Chondrocyte (in vitro differentiated cells): ENCODE data around the gene DTL. TPM values are rescaled to one million over a fixed set of nuclear protein-coding genes. Genes with fewer than 3 reads are reported as not detected.

Experiments
- DNase-seq: peaks from one replicate; pipeline ENCODE4 v3.0.0; 2021; ENCODE audit warnings: mixed read lengths, low spot score
- H3K27ac Mint-ChIP-seq: one replicate; pipeline ENCODE4 v1.8.0; 2021; ENCODE audit warnings: mild to moderate bottlenecking, moderate library complexity, mixed read lengths; ENCODE audit not compliant: unreplicated experiment
- H3K27me3 Mint-ChIP-seq: 2 replicates; pipeline ENCODE4 v1.8.0; 2021; ENCODE audit warnings: low read depth, mixed read lengths
- H3K36me3 Mint-ChIP-seq: 2 replicates; pipeline ENCODE4 v1.8.0; 2021; ENCODE audit warnings: low read depth, mixed read lengths
- H3K4me1 Mint-ChIP-seq: 2 replicates; pipeline ENCODE4 v1.8.0; 2021; ENCODE audit warnings: low read depth, mild to moderate bottlenecking, mixed read lengths
- H3K4me3 Mint-ChIP-seq: one replicate; pipeline ENCODE4 v1.8.0; 2021; ENCODE audit warnings: mild to moderate bottlenecking, moderate library complexity, mixed read lengths; ENCODE audit not compliant: unreplicated experiment
- H3K9me3 Mint-ChIP-seq: 2 replicates; pipeline ENCODE4 v1.8.0; 2021; ENCODE audit warnings: low read depth, mixed read lengths
- CTCF ChIP-seq: fragments of 200-600 bp; sonication (generic); IDR thresholded peaks from 2 replicates; pipeline ENCODE4 v1.5.0; 2021; ENCODE audit warnings: antibody characterized with exemption, mild to moderate bottlenecking, moderate library complexity
- total RNA-seq: library from RNA; stranded (reverse); gene quantifications from 3 replicates; pipeline ENCODE4 v1.2.1, GENCODE V29; 2021

The DTL gene
- total RNA-seq, 1 donor from 2014 or later, result 3.6 TPM

GRCh38 chr1:212004895-212005608 lies 30.5 kb upstream of the DTL start:
- peak overlapping the region; percentile 83 for H3K27ac Mint-ChIP-seq
- no peak for DNase-seq
- H3K4me3 Mint-ChIP-seq, result no peak overlapping the region

GRCh38 chr1:212007178-212007577 lies 28.4 kb upstream of the DTL start:
- Mint-ChIP-seq H3K27me3 (no peaks in the 10 kb centered on the region), H3K36me3 (peaks cover 4% of the 10 kb centered on the region), H3K9me3 (no peaks in the 10 kb centered on the region), H3K4me1 (peaks cover 38% of the 10 kb centered on the region), H3K4me3 (no peak overlapping the region), H3K27ac (no peak overlapping the region)
- DNase-seq, result no peak
- TF ChIP-seq CTCF, result no peak

More at GRCh38 chr1:212004895-212005608, 30.5 kb upstream of the DTL start:
- Mint-ChIP-seq H3K27me3 (no peaks in the 10 kb centered on the region), H3K9me3 (no peaks in the 10 kb centered on the region), H3K4me1 (peaks cover 41% of the 10 kb centered on the region), H3K36me3 (peaks cover 4% of the 10 kb centered on the region)
- TF ChIP-seq CTCF, result no peak

- Mint-ChIP-seq H3K27ac (no peak overlapping the region), H3K36me3 (peaks cover 4% of the 10 kb centered on the region), H3K27me3 (no peaks in the 10 kb centered on the region), H3K4me3 (no peak overlapping the region), H3K4me1 (peaks cover 32% of the 10 kb centered on the region), H3K9me3 (no peaks in the 10 kb centered on the region)
- DNase-seq, result no peak
- TF ChIP-seq CTCF, result no peak
These were observed 27.7 kb upstream of the DTL start for GRCh38 chr1:212007886-212008285.

- H3K4me3 Mint-ChIP-seq, result no peak overlapping the region
- peaks cover 23% of the 10 kb centered on the region for H3K4me1 Mint-ChIP-seq
- H3K9me3 Mint-ChIP-seq, result no peaks in the 10 kb centered on the region
These were observed 26.0 kb upstream of the DTL start for GRCh38 chr1:212009561-212009960.

GRCh38 chr1:212010004-212010403 lies 25.5 kb upstream of the DTL start:
- Mint-ChIP-seq H3K27me3 (no peaks in the 10 kb centered on the region), H3K36me3 (peaks cover 4% of the 10 kb centered on the region), H3K4me1 (peaks cover 19% of the 10 kb centered on the region), H3K9me3 (no peaks in the 10 kb centered on the region), H3K4me3 (no peak overlapping the region), H3K27ac (no peak overlapping the region)
- no peak for DNase-seq
- no peak for TF ChIP-seq CTCF

More at GRCh38 chr1:212009561-212009960, 26.0 kb upstream of the DTL start:
- Mint-ChIP-seq H3K27ac (no peak overlapping the region), H3K27me3 (no peaks in the 10 kb centered on the region), H3K36me3 (peaks cover 4% of the 10 kb centered on the region)
- no peak for TF ChIP-seq CTCF
- DNase-seq, result no peak
